Medulla oblongata (tissue), 1 donor: ENCODE results near the gene SPC24.
A peak's percentile ranks its signal among the peaks of the same experiment; 100 is the strongest.

Source experiments
- DNase-seq: peaks from one replicate; pipeline ENCODE4 v3.0.0-alpha.2; 2015; ENCODE audit errors: extremely low spot score

SPC24 gene

GRCh38 chr19:11155373-11156120 lies at the start of gene SPC24:
Gene SPC24 (minus strand): TSS chr19:11155782. CDS start chr19:11155776, 6 bp downstream.
- peak; percentile 99 for DNase-seq

GRCh38 chr19:11204943-11205349 lies 49.4 kb upstream of the SPC24 start:
- no peak for DNase-seq

- no peak for DNase-seq
Measured at GRCh38 chr19:11204076-11204602, 48.6 kb upstream of the SPC24 start.

GRCh38 chr19:11203194-11204075 lies 47.9 kb upstream of the SPC24 start:
- peak; percentile 59 for DNase-seq

- no peak for DNase-seq
Measured at GRCh38 chr19:11202488-11203193, 47.1 kb upstream of the SPC24 start.

- no peak for DNase-seq
Measured at GRCh38 chr19:11201791-11202190, 46.2 kb upstream of the SPC24 start.

GRCh38 chr19:11200931-11201330 lies 45.3 kb upstream of the SPC24 start:
- DNase-seq = no peak

- DNase-seq = no peak
Measured at GRCh38 chr19:11200015-11200574, 44.5 kb upstream of the SPC24 start.

GRCh38 chr19:11199517-11199916 lies 43.9 kb upstream of the SPC24 start:
- no peak for DNase-seq

- no peak for DNase-seq
Measured at GRCh38 chr19:11198769-11199424, 43.3 kb upstream of the SPC24 start.

- DNase-seq = no peak
Measured at GRCh38 chr19:11198175-11198534, 42.6 kb upstream of the SPC24 start.

- DNase-seq = peak; percentile 80
Measured at GRCh38 chr19:11197291-11198174, 42.0 kb upstream of the SPC24 start, which contains the start of gene KANK2. Gene KANK2 (minus strand): TSS chr19:11197545. CDS start chr19:11194511, 3,034 bp downstream.

GRCh38 chr19:11196406-11197287 lies 41.1 kb upstream of the SPC24 start:
- DNase-seq = peak; percentile 16

- DNase-seq = no peak
Measured at GRCh38 chr19:11195681-11196080, 40.1 kb upstream of the SPC24 start.

- DNase-seq = no peak
Measured at GRCh38 chr19:11194656-11195558, 39.3 kb upstream of the SPC24 start.

- DNase-seq = no peak
Measured at GRCh38 chr19:11194173-11194572, 38.6 kb upstream of the SPC24 start.

- no peak for DNase-seq
Measured at GRCh38 chr19:11192957-11193939, 37.7 kb upstream of the SPC24 start.
